ENCODE data around the gene EIF3I. TPM values are rescaled to one million over a fixed set of nuclear protein-coding genes. Genes with fewer than 3 reads are reported as not detected.
A peak's percentile ranks its signal among the peaks of the same experiment; 100 is the strongest.

EIF3I gene
- total RNA-seq, 2 experiments from 2014 or later: 182 to 207 TPM

GRCh38 chr1:32199043-32199716 lies 23.0 kb upstream of the EIF3I start:
- Histone ChIP-seq H3K36me3 (ENCODE audit: insufficient read depth, low read length) (peaks cover 52% of the 10 kb centered on the region), H2AFZ (ENCODE audit: low read length) (no peak overlapping the region), H4K20me1 (ENCODE audit: insufficient read depth, low read length) (no peaks in the 10 kb centered on the region), H3K4me2 (ENCODE audit: low read length) (peak overlapping the region; percentile 80; the same call in 1 of the 2 replicates), H3K27ac (ENCODE audit: low read depth, low read length, poor library complexity, severe bottlenecking) (peak overlapping the region; percentile 56), H3K79me2 (ENCODE audit: insufficient read depth, low read depth, low read length) (no peaks in the 10 kb centered on the region), H3K4me3 (ENCODE audit: low read depth, low read length, poor library complexity, severe bottlenecking) (no peak overlapping the region), H3K9me2 (ENCODE audit: insufficient read depth, low read length) (no peaks in the 10 kb centered on the region), H3K4me1 (ENCODE audit: insufficient read depth, low read length, poor library complexity, severe bottlenecking) (peaks cover 39% of the 10 kb centered on the region), H3K9me3 (ENCODE audit: low read length) (no peaks in the 10 kb centered on the region)
- intact Hi-C loops (cut with micrococcal nuclease; ENCODE audit: unreplicated experiment): no loop called here
- ChIA-PET POLR2A (no interaction called here), CTCF (ENCODE audit: unreplicated experiment) (no interaction called here)
- no peak for DNase-seq (ENCODE audit: low spot score)
- no peak for TF ChIP-seq EZH2phosphoT487 (IDR thresholded peaks at IDR 0.05; ENCODE audit: borderline replicate concordance, low read depth, low read length)
- TF ChIP-seq, protein P1, sequence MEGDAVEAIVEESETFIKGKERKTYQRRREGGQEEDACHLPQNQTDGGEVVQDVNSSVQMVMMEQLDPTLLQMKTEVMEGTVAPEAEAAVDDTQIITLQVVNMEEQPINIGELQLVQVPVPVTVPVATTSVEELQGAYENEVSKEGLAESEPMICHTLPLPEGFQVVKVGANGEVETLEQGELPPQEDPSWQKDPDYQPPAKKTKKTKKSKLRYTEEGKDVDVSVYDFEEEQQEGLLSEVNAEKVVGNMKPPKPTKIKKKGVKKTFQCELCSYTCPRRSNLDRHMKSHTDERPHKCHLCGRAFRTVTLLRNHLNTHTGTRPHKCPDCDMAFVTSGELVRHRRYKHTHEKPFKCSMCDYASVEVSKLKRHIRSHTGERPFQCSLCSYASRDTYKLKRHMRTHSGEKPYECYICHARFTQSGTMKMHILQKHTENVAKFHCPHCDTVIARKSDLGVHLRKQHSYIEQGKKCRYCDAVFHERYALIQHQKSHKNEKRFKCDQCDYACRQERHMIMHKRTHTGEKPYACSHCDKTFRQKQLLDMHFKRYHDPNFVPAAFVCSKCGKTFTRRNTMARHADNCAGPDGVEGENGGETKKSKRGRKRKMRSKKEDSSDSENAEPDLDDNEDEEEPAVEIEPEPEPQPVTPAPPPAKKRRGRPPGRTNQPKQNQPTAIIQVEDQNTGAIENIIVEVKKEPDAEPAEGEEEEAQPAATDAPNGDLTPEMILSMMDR (conservative IDR thresholded peaks at IDR 0.05; ENCODE audit: low read length): no peak
- BruUV-seq (replicated peaks): no TSS peak

- Histone ChIP-seq H3K4me1 (ENCODE audit: insufficient read depth, low read length, poor library complexity, severe bottlenecking) (peaks cover 39% of the 10 kb centered on the region), H4K20me1 (ENCODE audit: insufficient read depth, low read length) (no peaks in the 10 kb centered on the region), H3K27ac (ENCODE audit: low read depth, low read length, poor library complexity, severe bottlenecking) (peak overlapping the region; percentile 56), H3K36me3 (ENCODE audit: insufficient read depth, low read length) (peaks cover 46% of the 10 kb centered on the region), H3K4me3 (ENCODE audit: low read depth, low read length, poor library complexity, severe bottlenecking) (peak overlapping the region; percentile 73), H2AFZ (ENCODE audit: low read length) (no peak overlapping the region), H3K79me2 (ENCODE audit: insufficient read depth, low read depth, low read length) (no peaks in the 10 kb centered on the region), H3K4me2 (ENCODE audit: low read length) (peak overlapping the region; percentile 80), H3K9me3 (ENCODE audit: low read length) (no peaks in the 10 kb centered on the region), H3K9me2 (ENCODE audit: insufficient read depth, low read length) (no peaks in the 10 kb centered on the region)
- no peak for DNase-seq (ENCODE audit: low spot score)
- intact Hi-C loops (cut with micrococcal nuclease; ENCODE audit: unreplicated experiment): no loop called here
- CTCF ChIA-PET (ENCODE audit: unreplicated experiment): no interaction called here
- POLR2A ChIA-PET: interaction anchor here (0.6 kb wide), 1 partner anchor 261 kb away, joined by 3 read pairs; no protein-coding TSS in a partner anchor
- no peak for TF ChIP-seq EZH2phosphoT487 (IDR thresholded peaks at IDR 0.05; ENCODE audit: borderline replicate concordance, low read depth, low read length)
- TF ChIP-seq, protein P1 (conservative IDR thresholded peaks at IDR 0.05; ENCODE audit: low read length): no peak
- no TSS peak for BruUV-seq (replicated peaks)
Observed at GRCh38 chr1:32199717-32200072, 22.5 kb upstream of the EIF3I start.
